ENCODE measurements around the gene LCA5L. TPM values are rescaled to one million over a fixed set of nuclear protein-coding genes. Genes with fewer than 3 reads are reported as not detected.

Gene LCA5L
- total RNA-seq, 2 experiments from 2014 or later, result 0.35 to 1.8 TPM

GRCh38 chr21:39439232-39439631, 6.3 kb downstream of the LCA5L start:
- no peaks in the 10 kb centered on the region for H3K4me1 ChIP-seq (ENCODE audit: insufficient read depth, low read length, poor library complexity, severe bottlenecking)
- no peak for TF ChIP-seq EZH2phosphoT487 (IDR thresholded peaks at IDR 0.05; ENCODE audit: borderline replicate concordance, low read depth, low read length)
- TF ChIP-seq, protein P1, sequence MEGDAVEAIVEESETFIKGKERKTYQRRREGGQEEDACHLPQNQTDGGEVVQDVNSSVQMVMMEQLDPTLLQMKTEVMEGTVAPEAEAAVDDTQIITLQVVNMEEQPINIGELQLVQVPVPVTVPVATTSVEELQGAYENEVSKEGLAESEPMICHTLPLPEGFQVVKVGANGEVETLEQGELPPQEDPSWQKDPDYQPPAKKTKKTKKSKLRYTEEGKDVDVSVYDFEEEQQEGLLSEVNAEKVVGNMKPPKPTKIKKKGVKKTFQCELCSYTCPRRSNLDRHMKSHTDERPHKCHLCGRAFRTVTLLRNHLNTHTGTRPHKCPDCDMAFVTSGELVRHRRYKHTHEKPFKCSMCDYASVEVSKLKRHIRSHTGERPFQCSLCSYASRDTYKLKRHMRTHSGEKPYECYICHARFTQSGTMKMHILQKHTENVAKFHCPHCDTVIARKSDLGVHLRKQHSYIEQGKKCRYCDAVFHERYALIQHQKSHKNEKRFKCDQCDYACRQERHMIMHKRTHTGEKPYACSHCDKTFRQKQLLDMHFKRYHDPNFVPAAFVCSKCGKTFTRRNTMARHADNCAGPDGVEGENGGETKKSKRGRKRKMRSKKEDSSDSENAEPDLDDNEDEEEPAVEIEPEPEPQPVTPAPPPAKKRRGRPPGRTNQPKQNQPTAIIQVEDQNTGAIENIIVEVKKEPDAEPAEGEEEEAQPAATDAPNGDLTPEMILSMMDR (conservative IDR thresholded peaks at IDR 0.05; ENCODE audit: low read length), result no peak
- POLR2A ChIA-PET, result no interaction called here
- DNase-seq (ENCODE audit: low spot score), result no peak
- no peak overlapping the region for H3K27ac ChIP-seq (ENCODE audit: low read depth, low read length, poor library complexity, severe bottlenecking)
- no peak overlapping the region for H2AFZ ChIP-seq (ENCODE audit: low read length)
- H3K9me3 ChIP-seq (ENCODE audit: low read length), result no peaks in the 10 kb centered on the region
- CTCF ChIA-PET (ENCODE audit: unreplicated experiment), result no interaction called here
- BruUV-seq (replicated peaks), result no TSS peak
- no peaks in the 10 kb centered on the region for H4K20me1 ChIP-seq (ENCODE audit: insufficient read depth, low read length)
- H3K36me3 ChIP-seq (ENCODE audit: insufficient read depth, low read length), result no peaks in the 10 kb centered on the region
- no peaks in the 10 kb centered on the region for H3K79me2 ChIP-seq (ENCODE audit: insufficient read depth, low read depth, low read length)
- intact Hi-C loops (cut with micrococcal nuclease; ENCODE audit: unreplicated experiment), result no loop called here
- H3K9me2 ChIP-seq (ENCODE audit: insufficient read depth, low read length), result no peaks in the 10 kb centered on the region
- H3K4me2 ChIP-seq (ENCODE audit: low read length), result no peak overlapping the region
- H3K4me3 ChIP-seq (ENCODE audit: low read depth, low read length, poor library complexity, severe bottlenecking), result no peak overlapping the region

- POLR2A ChIA-PET, result interaction anchor here (1.0 to 1.5 kb wide), 2 partner anchors 12 to 14 kb away, joined by 3 read pairs; no protein-coding TSS in a partner anchor
Observed at GRCh38 chr21:39434950-39435349, 10.6 kb downstream of the LCA5L start.

DNA sequence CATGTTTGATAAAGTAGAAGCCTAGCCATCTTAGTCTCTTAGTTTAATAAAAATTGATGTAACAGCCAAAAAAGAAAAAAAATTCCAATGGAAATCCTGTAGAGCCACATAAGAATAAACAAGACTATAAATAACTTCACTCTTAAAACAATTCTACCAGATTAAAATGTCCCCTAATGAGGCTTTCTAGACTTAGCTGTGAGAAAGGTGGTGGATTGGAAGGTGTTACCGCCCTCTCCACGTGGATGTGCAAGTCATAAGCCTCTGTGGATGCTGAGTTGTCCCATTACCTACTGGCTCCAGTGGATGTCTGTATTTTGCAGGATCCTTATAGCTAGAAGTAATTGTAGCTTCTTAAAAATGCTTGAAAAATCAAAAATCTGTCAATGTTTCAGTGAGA, 14.6 kb downstream of the LCA5L start:
- Histone ChIP-seq H3K9me2 (ENCODE audit: insufficient read depth, low read length) (no peaks in the 10 kb centered on the region), H3K4me2 (ENCODE audit: low read length) (no peak overlapping the region), H4K20me1 (ENCODE audit: insufficient read depth, low read length) (no peaks in the 10 kb centered on the region), H3K79me2 (ENCODE audit: insufficient read depth, low read depth, low read length) (no peaks in the 10 kb centered on the region), H3K9me3 (ENCODE audit: low read length) (no peaks in the 10 kb centered on the region), H3K36me3 (ENCODE audit: insufficient read depth, low read length) (no peaks in the 10 kb centered on the region), H2AFZ (ENCODE audit: low read length) (no peak overlapping the region), H3K4me1 (ENCODE audit: insufficient read depth, low read length, poor library complexity, severe bottlenecking) (no peaks in the 10 kb centered on the region), H3K27ac (ENCODE audit: low read depth, low read length, poor library complexity, severe bottlenecking) (no peak overlapping the region), H3K4me3 (ENCODE audit: low read depth, low read length, poor library complexity, severe bottlenecking) (no peak overlapping the region)
- ChIA-PET CTCF (ENCODE audit: unreplicated experiment) (no interaction called here), POLR2A (interaction anchor here (1.1 kb wide), 1 partner anchor 10 kb away, joined by 3 read pairs; no protein-coding TSS in a partner anchor)
- no TSS peak for BruUV-seq (replicated peaks)
- intact Hi-C loops (cut with micrococcal nuclease; ENCODE audit: unreplicated experiment), result no loop called here
- DNase-seq (ENCODE audit: low spot score), result no peak
- TF ChIP-seq EZH2phosphoT487 (IDR thresholded peaks at IDR 0.05; ENCODE audit: borderline replicate concordance, low read depth, low read length), result no peak
- TF ChIP-seq, protein P1 (conservative IDR thresholded peaks at IDR 0.05; ENCODE audit: low read length), result no peak

More at GRCh38 chr21:39434950-39435349, 10.6 kb downstream of the LCA5L start:
- Histone ChIP-seq H3K4me1 (ENCODE audit: insufficient read depth, low read length, poor library complexity, severe bottlenecking) (no peaks in the 10 kb centered on the region), H3K27ac (ENCODE audit: low read depth, low read length, poor library complexity, severe bottlenecking) (no peak overlapping the region), H3K9me3 (ENCODE audit: low read length) (no peaks in the 10 kb centered on the region), H3K79me2 (ENCODE audit: insufficient read depth, low read depth, low read length) (no peaks in the 10 kb centered on the region), H2AFZ (ENCODE audit: low read length) (no peak overlapping the region), H4K20me1 (ENCODE audit: insufficient read depth, low read length) (no peaks in the 10 kb centered on the region), H3K4me3 (ENCODE audit: low read depth, low read length, poor library complexity, severe bottlenecking) (no peak overlapping the region), H3K4me2 (ENCODE audit: low read length) (no peak overlapping the region), H3K9me2 (ENCODE audit: insufficient read depth, low read length) (no peaks in the 10 kb centered on the region), H3K36me3 (ENCODE audit: insufficient read depth, low read length) (no peaks in the 10 kb centered on the region)
- DNase-seq (ENCODE audit: low spot score), result no peak
- intact Hi-C loops (cut with micrococcal nuclease; ENCODE audit: unreplicated experiment), result no loop called here
- CTCF ChIA-PET (ENCODE audit: unreplicated experiment), result no interaction called here
- BruUV-seq (replicated peaks), result no TSS peak
- no peak for TF ChIP-seq EZH2phosphoT487 (IDR thresholded peaks at IDR 0.05; ENCODE audit: borderline replicate concordance, low read depth, low read length)
- TF ChIP-seq, protein P1 (conservative IDR thresholded peaks at IDR 0.05; ENCODE audit: low read length), result no peak

Data from OCI-LY7 (cell line).